Right cardiac atrium (tissue), 5 donors: ENCODE data around the gene HIVEP2. TPM values are rescaled to one million over a fixed set of nuclear protein-coding genes. Genes with fewer than 3 reads are reported as not detected.

Experiments
- ATAC-seq, 2 donors: fragments of 200-7000 bp; cut with Tn5 transposase; one replicate each; pipeline versions ENCODE4 v1.8.0 to v1.9.1; 2020; ENCODE audit warnings: moderate library complexity in 2 of 2, mild to moderate bottlenecking in 1 of 2
- DNase-seq, 3 donors: peaks; one replicate each; pipeline ENCODE4 v3.0.0-alpha.2; 2020
- H3K27ac ChIP-seq: one replicate; pipeline ENCODE4 v1.5.1; 2013; ENCODE audit warnings: mild to moderate bottlenecking, low read length, control low read depth, moderate library complexity
- H3K27me3 ChIP-seq: one replicate; pipeline ENCODE4 v1.6.1; 2013; ENCODE audit not compliant: control insufficient read depth, insufficient read depth
- H3K4me1 ChIP-seq: one replicate; pipeline ENCODE4 v1.6.1; 2013; ENCODE audit warnings: low read length; ENCODE audit not compliant: control insufficient read depth, insufficient read depth
- H3K4me3 ChIP-seq: one replicate; pipeline ENCODE4 v1.5.1; 2013; ENCODE audit warnings: low read length, control low read depth
- H3K9me3 ChIP-seq: one replicate; pipeline ENCODE4 v1.6.1; 2013; ENCODE audit warnings: low read length; ENCODE audit not compliant: control insufficient read depth
- WGBS: extraction: QIAGEN DNeasy Blood & Tissue Kit; methylation state at CpG from one replicate; pipeline ENCODE4 v1.1.7; 2013; 5-methylcytosine and 5-hydroxymethylcytosine counted together
- intact Hi-C, 4 donors: fragments of 100-400 bp; cut with DNase I; formaldehyde crosslinking; loops; one replicate each; pipeline versions ENCODE4 v1.11.0 to v1.14.0; 2022 to 2023
- polyA plus RNA-seq: library from polyadenylated mRNA; stranded (reverse); fragments of 200-250 nt; gene quantifications from one replicate; pipeline ENCODE4 v1.2.3, GENCODE V29; 2013
- total RNA-seq, 4 donors: library from RNA; stranded (reverse); fragmentation: NEBNext Ultra II Directional; extraction: Animal tissue kit (Norgen Biotek cat#: 25700); gene quantifications; one replicate each; pipeline ENCODE4 v1.2.1, GENCODE V29; 2021
- donor health status: healthy with polysubstance abuse.
- donor health status: DM: no; HTN: yes; CAD: no.
- donor health status: DM: no; HTN: no; CAD: no.
- donor health status: DM: no; HTN: yes; CAD: no; lungs with severe emphysema.
- donor health status: DM: yes; HTN: yes; CAD: no.

Gene HIVEP2
- total and polyA plus RNA-seq, 5 donors: 4.5 to 29.0 (median 15.6) TPM

DNA sequence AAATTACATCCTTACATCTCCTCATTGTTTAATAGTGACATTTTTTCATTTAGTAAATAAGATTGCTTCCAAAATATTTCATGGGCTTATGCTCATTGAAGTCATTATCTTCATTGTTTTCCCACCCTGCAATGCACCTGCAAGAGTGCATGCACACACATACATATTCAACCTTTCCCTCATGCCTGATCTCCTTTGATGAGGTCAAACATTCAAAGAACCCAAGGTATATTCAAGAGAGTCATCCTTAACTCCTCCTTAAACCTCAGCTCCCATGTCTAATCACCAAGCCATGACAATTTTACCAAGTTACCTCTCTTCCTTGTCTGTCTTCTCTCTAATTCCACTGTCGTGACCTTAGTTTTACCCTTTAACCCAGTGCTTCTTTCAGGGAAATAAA is 56.5 kb downstream of the HIVEP2 start:
- ATAC-seq (no peak), DNase-seq (no peak)
- Histone ChIP-seq H3K9me3 (no peaks in the 10 kb centered on the region), H3K4me1 (no peaks in the 10 kb centered on the region), H3K4me3 (no peak overlapping the region), H3K27ac (no peak overlapping the region), H3K27me3 (no peaks in the 10 kb centered on the region)
- WGBS: 98% methylated on average over 1 of the region's 1 CpG
- intact Hi-C loops: loop anchor here in 3 of 4 donors (10.0 kb wide), 2 partner anchors 56 to 156 kb away; partner anchors contain the start of gene HIVEP2 (in 2 of the 3)

DNA sequence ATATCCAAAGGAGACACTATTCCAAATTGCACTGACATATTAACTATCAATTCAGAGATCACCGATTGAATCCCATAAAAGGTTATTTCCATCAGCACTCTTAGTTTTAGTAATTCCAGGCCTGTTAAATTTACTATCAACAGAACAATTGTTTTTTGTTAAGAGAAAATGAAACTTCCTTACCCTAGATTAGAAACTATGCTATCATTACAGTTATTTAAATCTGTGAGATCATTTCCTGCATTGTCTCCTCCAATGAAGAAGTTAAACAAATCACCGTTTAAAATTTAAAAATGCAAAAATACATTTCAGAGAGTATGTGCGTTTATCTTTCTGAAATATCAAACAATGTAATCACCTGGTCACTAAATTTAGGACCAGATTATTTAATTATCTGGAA is 57.5 kb downstream of the HIVEP2 start:
- 62% methylated on average over 3 of the region's 3 CpGs for WGBS
- Histone ChIP-seq H3K4me1 (no peaks in the 10 kb centered on the region), H3K9me3 (no peaks in the 10 kb centered on the region), H3K4me3 (no peak overlapping the region), H3K27ac (no peak overlapping the region), H3K27me3 (no peaks in the 10 kb centered on the region)
- no peak for DNase-seq
- ATAC-seq: no peak
- intact Hi-C loops: loop anchor here in 3 of 4 donors (10.0 kb wide), 2 partner anchors 57 to 157 kb away; partner anchors contain the start of gene HIVEP2 (in 2 of the 3)

- H3K27me3 ChIP-seq: no peaks in the 10 kb centered on the region
- no peaks in the 10 kb centered on the region for H3K9me3 ChIP-seq
- ATAC-seq (peak; percentile 39 to 50), DNase-seq (no peak)
- no peak overlapping the region for H3K27ac ChIP-seq
- peaks cover 2% of the 10 kb centered on the region for H3K4me1 ChIP-seq
- intact Hi-C loops: loop anchor here in 3 of 4 donors (10.0 kb wide), 2 partner anchors 58 to 158 kb away; partner anchors contain the start of gene HIVEP2 (in 2 of the 3)
- 30% methylated on average over 4 of the region's 4 CpGs for WGBS
- H3K4me3 ChIP-seq: no peak overlapping the region
Measured at GRCh38 chr6:142886431-142887170, 58.4 kb downstream of the HIVEP2 start.

DNA sequence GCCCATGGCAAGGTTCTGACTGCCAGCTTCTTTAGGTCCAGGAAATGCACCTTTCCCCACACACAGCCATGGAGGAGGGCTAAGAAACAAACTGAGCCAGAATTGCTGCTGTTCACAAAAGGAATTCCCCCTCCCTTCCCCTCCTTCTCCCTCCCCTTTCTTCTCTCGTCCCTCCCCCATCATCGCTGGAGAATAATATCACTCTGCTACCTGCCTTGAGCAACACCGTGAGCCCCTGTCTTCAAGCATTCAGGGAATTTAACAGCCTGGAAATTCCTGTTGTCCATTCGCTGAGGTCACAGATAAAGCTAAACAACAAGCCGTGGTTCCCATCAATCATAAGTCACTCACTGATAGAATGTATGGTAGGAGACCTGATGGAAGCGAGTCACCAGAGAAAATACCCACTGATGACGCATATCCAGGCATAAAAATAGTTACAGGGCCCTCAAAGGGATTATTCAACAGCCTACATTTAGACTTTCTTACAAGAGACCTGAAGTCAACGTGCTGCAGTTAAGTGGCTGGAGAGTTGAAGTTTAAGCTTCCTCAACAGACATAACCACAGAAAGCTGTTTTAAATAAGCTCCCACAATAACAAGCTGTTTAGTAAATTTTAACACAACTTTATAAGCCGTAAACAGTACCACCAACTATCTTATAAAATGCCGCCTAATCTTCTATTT is 59.7 kb downstream of the HIVEP2 start:
- Histone ChIP-seq H3K4me1 (peaks cover 2% of the 10 kb centered on the region), H3K27me3 (no peaks in the 10 kb centered on the region), H3K27ac (peak overlapping the region; percentile 77), H3K9me3 (no peaks in the 10 kb centered on the region), H3K4me3 (peak overlapping the region; percentile 71)
- 10% methylated on average over 10 of the region's 10 CpGs for WGBS
- no peak for DNase-seq
- peak; percentile 91 to 94 for ATAC-seq
- intact Hi-C loops: loop anchor here in 3 of 4 donors (10.0 kb wide), 2 partner anchors 59 to 159 kb away; partner anchors contain the start of gene HIVEP2 (in 2 of the 3)

- Histone ChIP-seq H3K27me3 (no peaks in the 10 kb centered on the region), H3K4me3 (peak overlapping the region; percentile 71), H3K9me3 (no peaks in the 10 kb centered on the region), H3K4me1 (peaks cover 5% of the 10 kb centered on the region), H3K27ac (no peak overlapping the region)
- WGBS: 41% methylated on average over 8 of the region's 8 CpGs
- no peak for DNase-seq
- no peak for ATAC-seq
- intact Hi-C loops: loop anchor here in 3 of 4 donors (10.0 kb wide), 2 partner anchors 60 to 160 kb away; partner anchors contain the start of gene HIVEP2 (in 2 of the 3)
Measured at GRCh38 chr6:142884214-142885035, 60.6 kb downstream of the HIVEP2 start.

DNA sequence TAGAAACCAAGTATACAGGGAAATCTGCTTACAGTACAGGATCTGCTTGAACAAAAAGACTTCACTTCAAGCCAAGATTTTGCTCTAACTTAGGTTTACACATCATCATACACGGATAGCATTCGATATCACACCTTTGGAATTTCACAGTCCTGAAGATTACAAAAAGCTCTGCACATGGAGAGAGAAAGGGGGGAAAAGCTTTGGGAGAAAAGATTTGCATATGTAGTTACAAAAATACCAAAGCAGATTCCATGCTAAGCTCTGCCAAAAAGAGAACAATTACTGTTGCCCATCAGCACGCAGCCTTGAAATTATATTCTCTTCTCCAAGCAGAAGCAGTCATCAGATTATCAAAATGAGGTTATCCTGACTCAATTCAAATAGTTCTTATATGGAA is 62.0 kb downstream of the HIVEP2 start:
- ATAC-seq (no peak), DNase-seq (no peak)
- intact Hi-C loops: loop anchor here in 3 of 4 donors (10.0 kb wide), 2 partner anchors 62 to 162 kb away; partner anchors contain the start of gene HIVEP2 (in 2 of the 3)
- H3K4me3 ChIP-seq: no peak overlapping the region
- H3K27ac ChIP-seq: no peak overlapping the region
- peaks cover 6% of the 10 kb centered on the region for H3K4me1 ChIP-seq
- H3K9me3 ChIP-seq: no peaks in the 10 kb centered on the region
- WGBS: 32% methylated on average over 3 of the region's 3 CpGs
- H3K27me3 ChIP-seq: no peaks in the 10 kb centered on the region

- WGBS: 68% methylated on average over 3 of the region's 3 CpGs
- H3K4me1 ChIP-seq: peaks cover 6% of the 10 kb centered on the region
- ATAC-seq (no peak), DNase-seq (no peak)
- H3K4me3 ChIP-seq: no peak overlapping the region
- intact Hi-C loops: loop anchor here in 3 of 4 donors (10.0 kb wide), 2 partner anchors 63 to 163 kb away; partner anchors contain the start of gene HIVEP2 (in 2 of the 3)
- peak overlapping the region; percentile 79 for H3K27ac ChIP-seq
- H3K9me3 ChIP-seq: no peaks in the 10 kb centered on the region
- no peaks in the 10 kb centered on the region for H3K27me3 ChIP-seq
Measured at GRCh38 chr6:142881761-142882160, 63.2 kb downstream of the HIVEP2 start.

GRCh38 chr6:142881290-142881689 is 63.7 kb downstream of the HIVEP2 start:
- Histone ChIP-seq H3K27me3 (no peaks in the 10 kb centered on the region), H3K4me3 (no peak overlapping the region), H3K27ac (no peak overlapping the region), H3K9me3 (no peaks in the 10 kb centered on the region), H3K4me1 (peaks cover 6% of the 10 kb centered on the region)
- ATAC-seq (no peak), DNase-seq (no peak)
- intact Hi-C loops: loop anchor here in 3 of 4 donors (10.0 kb wide), 2 partner anchors 64 to 164 kb away; partner anchors contain the start of gene HIVEP2 (in 2 of the 3)
- WGBS: 92% methylated on average over 1 of the region's 1 CpG

GRCh38 chr6:142880201-142880600 is 64.8 kb downstream of the HIVEP2 start:
- ATAC-seq: no peak
- intact Hi-C loops: loop anchor here in 3 of 4 donors (10.0 kb wide), 2 partner anchors 65 to 165 kb away; partner anchors contain the start of gene HIVEP2 (in 2 of the 3)
- 97% methylated on average over 2 of the region's 2 CpGs for WGBS
- no peak overlapping the region for H3K27ac ChIP-seq
- H3K9me3 ChIP-seq: no peaks in the 10 kb centered on the region
- no peaks in the 10 kb centered on the region for H3K27me3 ChIP-seq
- DNase-seq: no peak
- no peak overlapping the region for H3K4me3 ChIP-seq
- peaks cover 6% of the 10 kb centered on the region for H3K4me1 ChIP-seq

DNA sequence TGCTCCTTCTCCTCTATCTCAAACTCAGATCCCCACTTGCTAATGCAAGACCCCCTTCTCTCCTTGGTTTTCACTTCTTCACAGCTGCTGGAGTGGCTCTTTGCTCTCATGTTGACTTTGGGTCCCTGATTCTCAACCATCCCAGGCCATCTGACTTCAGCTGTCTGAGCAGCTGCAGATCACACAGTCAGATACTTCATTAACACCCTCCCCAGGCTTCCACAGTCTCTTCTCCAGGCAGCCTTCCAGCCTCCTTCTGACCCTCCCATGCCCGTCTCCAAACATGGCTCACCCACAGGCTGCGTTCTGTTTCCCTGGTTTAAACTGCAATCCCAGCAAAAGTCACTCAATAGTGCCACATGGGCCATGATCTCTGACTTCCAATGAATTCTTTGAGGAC is 65.4 kb downstream of the HIVEP2 start:
- 81% methylated on average over 2 of the region's 2 CpGs for WGBS
- peak in 1 of 2 donors; percentile 16 for ATAC-seq

More for the DNA sequence above, 65.4 kb downstream of the HIVEP2 start:
- Histone ChIP-seq H3K27ac (peak overlapping the region; percentile 55), H3K9me3 (no peaks in the 10 kb centered on the region), H3K27me3 (no peaks in the 10 kb centered on the region), H3K4me1 (peaks cover 6% of the 10 kb centered on the region), H3K4me3 (no peak overlapping the region)
- intact Hi-C loops: no loop called here
- no peak for DNase-seq
